OCI-LY7 (cell line): Measurements from ENCODE around the gene B3GNT3. TPM values are rescaled to one million over a fixed set of nuclear protein-coding genes. Genes with fewer than 3 reads are reported as not detected.

Experiments
- BruUV-seq: library from RNA; stranded (reverse); fragments of 400-500 nt; replicated peaks from 2 replicates; lab custom pipeline; 2021; lab: Mats Ljungman, UMichigan
- CTCF ChIA-PET: fragments of 300-600 bp; sonication (Branson Sonifier 250); formaldehyde crosslinking; loops from one replicate; lab custom pipeline; 2022; ENCODE audit warnings: antibody characterized with exemption; ENCODE audit not compliant: unreplicated experiment; lab: Charles Lee
- POLR2A ChIA-PET: fragments of 300-600 bp; sonication (Branson Sonifier 250); formaldehyde crosslinking; loops from one replicate; lab custom pipeline; 2022; ENCODE audit warnings: antibody characterized with exemption; lab: Charles Lee
- DNase-seq: peaks from one replicate; pipeline ENCODE4 v3.0.0-alpha.2; 2015; ENCODE audit warnings: low spot score
- H2AFZ ChIP-seq: fragments of 200-600 bp; sonication (generic), shearing (Covaris generic); 2 replicates; pipeline ENCODE4 v1.6.1; 2014; ENCODE audit warnings: mild to moderate bottlenecking, antibody characterized with exemption, low read length, moderate library complexity
- H3K27ac ChIP-seq: fragments of 200-600 bp; sonication (generic); 2 replicates; pipeline ENCODE4 v1.5.1; 2014; ENCODE audit warnings: mixed run types, low read depth, mild to moderate bottlenecking, moderate library complexity, low read length, inconsistent platforms; ENCODE audit not compliant: poor library complexity, severe bottlenecking
- H3K36me3 ChIP-seq: fragments of 200-600 bp; sonication (generic); 2 replicates; pipeline ENCODE4 v1.6.1; 2014; ENCODE audit warnings: mild to moderate bottlenecking, antibody characterized with exemption, low read length, moderate library complexity, mixed read lengths; ENCODE audit not compliant: insufficient read depth
- H3K4me1 ChIP-seq: fragments of 200-600 bp; sonication (generic); 2 replicates; pipeline ENCODE4 v1.5.1; 2014; ENCODE audit warnings: mild to moderate bottlenecking, low read length; ENCODE audit not compliant: insufficient read depth, poor library complexity, severe bottlenecking
- H3K4me2 ChIP-seq: fragments of 200-600 bp; sonication (generic); 2 replicates; pipeline ENCODE4 v1.6.1; 2014; ENCODE audit warnings: mild to moderate bottlenecking, low read length
- H3K4me3 ChIP-seq: fragments of 200-600 bp; sonication (generic); 2 replicates; pipeline ENCODE4 v1.5.1; 2014; ENCODE audit warnings: mild to moderate bottlenecking, low read depth, low read length; ENCODE audit not compliant: poor library complexity, severe bottlenecking
- H3K79me2 ChIP-seq: fragments of 200-600 bp; sonication (generic); 2 replicates; pipeline ENCODE4 v1.6.1; 2016; ENCODE audit warnings: low read depth, mild to moderate bottlenecking, low read length, moderate library complexity, mixed read lengths; ENCODE audit not compliant: insufficient read depth
- H3K9me2 ChIP-seq: fragments of 200-600 bp; sonication (generic); 2 replicates; pipeline ENCODE4 v1.6.1; 2016; ENCODE audit warnings: mild to moderate bottlenecking, low read length, mixed read lengths; ENCODE audit not compliant: insufficient read depth
- H3K9me3 ChIP-seq: fragments of 200-600 bp; sonication (generic); 2 replicates; pipeline ENCODE4 v1.6.1; 2014; ENCODE audit warnings: mild to moderate bottlenecking, mixed run types, low read length, mixed read lengths
- H4K20me1 ChIP-seq: fragments of 200-600 bp; sonication (generic); 2 replicates; pipeline ENCODE4 v1.6.1; 2014; ENCODE audit warnings: mild to moderate bottlenecking, antibody characterized with exemption, low read length, moderate library complexity, mixed read lengths; ENCODE audit not compliant: insufficient read depth
- EZH2phosphoT487 ChIP-seq: fragments of 200-600 bp; sonication (generic); IDR thresholded peaks from 2 replicates; pipeline ENCODE4 v1.6.1; 2018; ENCODE audit warnings: low read depth, borderline replicate concordance, mild to moderate bottlenecking, mixed run types, antibody characterized with exemption, low read length, moderate library complexity, mixed read lengths
- intact Hi-C: fragments of 100-400 bp; cut with micrococcal nuclease; formaldehyde crosslinking; loops from one replicate; pipeline ENCODE4 v1.10.0; 2022; ENCODE audit not compliant: unreplicated experiment
- total RNA-seq, 2 experiments: library from RNA; depleted of rRNA in 1 of 2; stranded (reverse); fragments of >200 nt in 1 of 2; shearing (Covaris generic) in 1 of 2; gene quantifications; 2 replicates each; pipeline ENCODE4 v1.2.3, GENCODE V29; 2014 to 2022
- TF ChIP-seq, protein P1 (sequence below): fragments of 200-600 bp; sonication (generic); conservative IDR thresholded peaks from 2 replicates; pipeline ENCODE4 v1.5.1; 2014; ENCODE audit warnings: mild to moderate bottlenecking, antibody characterized with exemption, low read length, moderate library complexity, mixed read lengths

B3GNT3 gene
- total RNA-seq, 2 experiments from 2014 or later = not detected

DNA sequence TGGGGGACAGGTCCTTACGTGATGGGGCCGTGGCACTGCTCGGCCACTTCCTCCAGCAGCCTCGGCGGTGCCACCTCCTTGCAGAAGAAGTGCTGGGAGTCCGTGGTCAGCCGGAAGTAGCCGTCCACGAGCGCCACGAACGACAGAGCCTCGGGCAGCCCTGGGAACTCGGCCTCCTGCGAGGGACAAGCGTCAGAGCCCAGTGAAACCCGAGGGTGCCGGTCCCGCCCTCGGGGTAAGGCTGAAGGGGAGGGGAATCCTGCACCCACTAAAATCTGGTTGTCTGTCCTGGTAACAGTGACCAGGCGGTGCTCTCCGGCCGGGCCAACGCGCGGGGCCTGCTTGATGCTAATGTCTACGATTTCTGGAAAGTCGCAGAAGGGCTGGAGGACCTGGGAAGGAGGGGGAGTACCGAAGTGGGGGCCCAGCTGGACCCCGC, 46.5 kb downstream of the B3GNT3 start:
- Histone ChIP-seq H3K27ac (no peak overlapping the region), H3K79me2 (no peaks in the 10 kb centered on the region), H3K36me3 (peaks cover 19% of the 10 kb centered on the region), H4K20me1 (no peaks in the 10 kb centered on the region), H2AFZ (no peak overlapping the region), H3K9me2 (no peaks in the 10 kb centered on the region), H3K4me1 (no peaks in the 10 kb centered on the region), H3K4me3 (no peak overlapping the region), H3K9me3 (no peaks in the 10 kb centered on the region), H3K4me2 (no peak overlapping the region)
- ChIA-PET POLR2A (no interaction called here), CTCF (no interaction called here)
- BruUV-seq = no TSS peak
- no peak for DNase-seq
- TF ChIP-seq EZH2phosphoT487 = no peak
- TF ChIP-seq, protein P1, sequence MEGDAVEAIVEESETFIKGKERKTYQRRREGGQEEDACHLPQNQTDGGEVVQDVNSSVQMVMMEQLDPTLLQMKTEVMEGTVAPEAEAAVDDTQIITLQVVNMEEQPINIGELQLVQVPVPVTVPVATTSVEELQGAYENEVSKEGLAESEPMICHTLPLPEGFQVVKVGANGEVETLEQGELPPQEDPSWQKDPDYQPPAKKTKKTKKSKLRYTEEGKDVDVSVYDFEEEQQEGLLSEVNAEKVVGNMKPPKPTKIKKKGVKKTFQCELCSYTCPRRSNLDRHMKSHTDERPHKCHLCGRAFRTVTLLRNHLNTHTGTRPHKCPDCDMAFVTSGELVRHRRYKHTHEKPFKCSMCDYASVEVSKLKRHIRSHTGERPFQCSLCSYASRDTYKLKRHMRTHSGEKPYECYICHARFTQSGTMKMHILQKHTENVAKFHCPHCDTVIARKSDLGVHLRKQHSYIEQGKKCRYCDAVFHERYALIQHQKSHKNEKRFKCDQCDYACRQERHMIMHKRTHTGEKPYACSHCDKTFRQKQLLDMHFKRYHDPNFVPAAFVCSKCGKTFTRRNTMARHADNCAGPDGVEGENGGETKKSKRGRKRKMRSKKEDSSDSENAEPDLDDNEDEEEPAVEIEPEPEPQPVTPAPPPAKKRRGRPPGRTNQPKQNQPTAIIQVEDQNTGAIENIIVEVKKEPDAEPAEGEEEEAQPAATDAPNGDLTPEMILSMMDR = no peak
- intact Hi-C loops = no loop called here

DNA sequence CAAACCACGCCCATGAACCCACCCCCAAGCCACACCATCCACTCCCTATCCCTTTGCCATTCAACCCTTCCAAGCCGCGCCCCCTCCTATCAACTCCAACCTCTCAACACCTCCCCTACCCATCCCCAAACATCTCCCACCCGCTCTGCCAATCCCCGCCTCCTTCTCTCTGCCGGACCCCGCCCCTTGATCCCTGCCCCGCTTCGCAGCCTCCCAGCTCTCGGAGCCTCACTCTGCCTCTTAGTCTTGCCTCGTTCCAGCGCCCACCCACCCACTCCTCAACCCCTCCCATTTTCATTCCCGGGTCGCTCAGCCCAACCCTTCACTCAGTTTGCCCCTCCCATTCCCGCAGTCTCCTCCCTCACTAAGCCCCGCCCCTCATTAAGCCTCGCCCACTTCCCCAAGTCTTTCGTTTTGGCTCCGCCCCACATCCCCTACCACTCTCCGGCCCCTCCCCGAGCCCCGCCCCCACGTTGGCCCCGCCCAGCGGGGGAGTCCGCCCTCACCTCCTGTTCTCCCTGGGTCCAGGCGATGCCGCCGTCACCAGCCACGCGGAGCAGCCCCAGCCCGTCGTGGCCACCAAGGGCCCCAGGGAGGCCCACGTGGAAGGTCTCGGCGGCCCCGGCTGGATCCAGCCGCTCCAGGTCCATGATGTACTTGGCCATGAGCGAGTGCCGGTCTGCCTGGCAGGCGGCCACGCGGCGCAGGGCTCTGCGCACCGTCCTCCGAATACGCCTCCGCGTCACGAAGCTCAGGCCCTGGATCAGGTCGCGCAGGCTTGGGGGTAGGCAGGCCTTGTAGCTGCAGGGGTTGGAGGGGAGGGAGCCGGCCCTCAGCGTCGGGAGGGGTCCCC, 47.1 kb downstream of the B3GNT3 start:
- Histone ChIP-seq H3K9me2 (no peaks in the 10 kb centered on the region), H3K36me3 (peaks cover 19% of the 10 kb centered on the region), H4K20me1 (no peaks in the 10 kb centered on the region), H3K4me2 (no peak overlapping the region), H3K27ac (no peak overlapping the region), H2AFZ (no peak overlapping the region), H3K79me2 (no peaks in the 10 kb centered on the region), H3K4me1 (peaks cover 3% of the 10 kb centered on the region), H3K9me3 (no peaks in the 10 kb centered on the region), H3K4me3 (no peak overlapping the region)
- DNase-seq = peak; percentile 79
- CTCF ChIA-PET = no interaction called here
- TF ChIP-seq, protein P1 = no peak
- no peak for TF ChIP-seq EZH2phosphoT487
- no TSS peak for BruUV-seq
- intact Hi-C loops = no loop called here
- POLR2A ChIA-PET = no interaction called here

DNA sequence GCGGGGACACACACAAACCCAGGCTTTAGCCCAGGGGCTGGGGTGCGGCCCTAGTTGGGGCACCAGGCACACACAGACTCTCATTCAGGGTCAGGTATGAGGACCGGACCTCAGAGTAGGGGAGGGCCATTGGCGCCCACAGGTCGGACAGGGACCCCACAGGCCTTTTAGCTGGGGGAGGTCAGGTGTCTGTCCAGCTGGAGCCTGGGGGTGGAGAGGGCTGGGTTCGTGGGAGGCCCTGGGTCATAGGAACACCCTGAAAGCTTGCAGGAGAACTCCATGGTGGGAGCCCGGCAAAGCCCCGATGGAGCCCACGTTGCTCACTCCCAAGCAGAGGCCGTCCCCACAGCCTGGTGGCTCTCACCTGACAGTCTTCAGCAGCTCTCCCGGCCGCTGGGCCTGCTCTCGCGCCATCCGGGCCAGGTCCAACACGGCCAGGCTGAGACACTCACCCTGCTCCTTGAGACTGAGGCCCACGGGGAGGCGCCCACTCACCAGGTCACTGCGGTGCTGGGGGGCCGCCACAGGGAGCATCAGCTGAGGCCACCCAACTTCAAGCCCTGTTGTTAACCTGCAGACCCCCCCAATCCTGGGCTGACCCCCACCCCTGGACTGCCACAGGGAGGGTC, 47.8 kb downstream of the B3GNT3 start:
- Histone ChIP-seq H3K36me3 (peaks cover 17% of the 10 kb centered on the region), H3K4me3 (no peak overlapping the region), H2AFZ (no peak overlapping the region), H3K4me1 (peaks cover 9% of the 10 kb centered on the region), H3K79me2 (no peaks in the 10 kb centered on the region), H4K20me1 (no peaks in the 10 kb centered on the region), H3K27ac (no peak overlapping the region), H3K4me2 (no peak overlapping the region), H3K9me2 (no peaks in the 10 kb centered on the region), H3K9me3 (no peaks in the 10 kb centered on the region)
- BruUV-seq = no TSS peak
- POLR2A ChIA-PET = no interaction called here
- TF ChIP-seq, protein P1 = no peak
- TF ChIP-seq EZH2phosphoT487 = no peak
- CTCF ChIA-PET = no interaction called here
- no peak for DNase-seq
- intact Hi-C loops = no loop called here
